HG02642 (cell line): ENCODE results near the gene NCOR1.
"Not testable (repeated sequence)": the region's sequence is repeated elsewhere in the genome, so short reads cannot be mapped to it uniquely, and the experiment has no call there.

Experiments
- ATAC-seq: cut with Tn5 transposase; IDR thresholded peaks from one replicate; pipeline ENCODE4 v1.9.1; 2021; ENCODE audit warnings: mild to moderate bottlenecking; ENCODE audit not compliant: unreplicated experiment, poor library complexity

Gene NCOR1

DNA sequence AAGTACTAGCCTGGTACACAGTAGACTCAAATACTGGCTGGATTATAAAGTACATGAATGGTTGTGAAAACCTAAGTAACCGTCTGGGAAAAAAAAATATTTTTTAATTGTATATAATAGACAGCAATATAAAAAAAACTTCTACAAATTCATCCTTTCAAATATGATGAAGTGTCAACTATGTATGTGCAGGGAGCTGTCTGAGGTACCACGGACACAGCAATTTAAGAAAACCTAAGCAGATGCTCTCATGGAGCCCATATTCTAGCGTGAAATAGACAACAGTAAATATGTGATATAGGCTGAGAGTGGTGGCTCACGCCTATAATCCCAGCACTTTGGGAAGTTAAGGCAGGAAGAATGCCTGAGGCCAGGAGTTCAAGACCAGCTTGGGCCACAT is 111.1 kb downstream of the NCOR1 start:
- no peak for ATAC-seq

DNA sequence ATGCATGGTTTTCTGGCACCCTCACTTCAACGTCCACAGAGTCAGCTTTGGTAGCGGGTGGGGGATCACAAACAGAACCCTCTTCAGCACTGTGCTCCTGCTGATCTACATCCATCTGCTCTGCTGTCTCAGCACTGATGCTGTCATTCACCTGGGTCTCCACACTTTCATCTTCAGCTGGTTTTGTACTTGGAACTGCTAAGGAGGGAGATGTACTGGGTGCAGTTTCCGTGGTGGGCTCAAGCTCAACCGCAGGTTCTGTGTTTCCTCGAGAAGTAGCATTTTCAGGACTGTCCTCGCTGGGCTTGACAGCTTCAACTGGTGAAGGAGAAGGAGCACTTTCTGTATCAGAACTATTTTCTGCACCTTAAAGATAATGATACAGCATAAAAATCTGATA is 113.9 kb downstream of the NCOR1 start:
- ATAC-seq, result no peak

DNA sequence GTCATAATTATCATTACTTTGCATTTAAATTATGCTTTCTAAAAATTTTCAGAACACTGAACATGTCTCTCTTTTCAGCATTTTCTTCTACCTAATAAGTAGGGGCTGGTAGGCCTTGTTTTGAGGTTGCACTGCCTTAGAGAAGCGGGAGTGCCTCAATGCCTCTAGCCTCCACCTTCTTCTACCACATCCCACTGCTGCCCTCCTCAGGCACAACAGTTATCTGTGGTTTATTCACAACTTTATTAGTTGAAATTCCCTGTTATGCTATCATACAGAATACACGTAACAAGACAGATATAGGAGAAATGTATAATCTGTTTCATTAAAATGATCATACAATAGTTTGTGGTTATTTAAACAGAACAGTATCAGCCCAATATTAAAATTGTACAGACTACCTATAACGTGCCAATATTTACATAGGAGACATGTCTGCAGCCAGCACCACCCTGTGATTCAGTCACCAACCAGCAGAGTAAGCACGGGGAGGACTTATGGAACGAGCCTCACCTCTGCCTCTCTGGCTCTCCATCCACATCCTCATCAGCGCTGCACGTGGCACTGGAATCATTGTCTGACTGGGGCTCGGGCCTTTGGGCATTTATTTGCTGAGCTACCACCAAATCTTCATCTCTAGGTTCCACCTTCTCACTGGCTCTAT is 114.5 kb downstream of the NCOR1 start:
- no peak for ATAC-seq

DNA sequence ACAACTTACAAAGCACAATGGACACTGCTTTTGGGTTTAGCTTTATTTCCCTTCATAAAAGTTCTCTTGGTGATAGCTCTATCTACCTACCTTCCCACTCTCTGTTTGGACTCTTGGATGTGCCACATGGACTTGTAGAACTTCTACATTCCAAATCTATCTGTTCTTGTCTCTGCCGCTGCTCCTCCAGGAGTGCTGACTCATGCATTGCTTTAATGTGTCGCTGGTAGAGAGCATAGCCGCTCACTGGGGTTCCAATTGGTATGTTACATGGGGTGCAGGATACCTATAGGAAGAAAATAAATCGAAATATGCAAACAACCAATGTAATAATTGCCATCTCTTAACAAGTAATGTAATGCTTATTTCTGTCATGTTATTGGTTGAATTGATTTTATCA is 123.6 kb downstream of the NCOR1 start:
- no peak for ATAC-seq

DNA sequence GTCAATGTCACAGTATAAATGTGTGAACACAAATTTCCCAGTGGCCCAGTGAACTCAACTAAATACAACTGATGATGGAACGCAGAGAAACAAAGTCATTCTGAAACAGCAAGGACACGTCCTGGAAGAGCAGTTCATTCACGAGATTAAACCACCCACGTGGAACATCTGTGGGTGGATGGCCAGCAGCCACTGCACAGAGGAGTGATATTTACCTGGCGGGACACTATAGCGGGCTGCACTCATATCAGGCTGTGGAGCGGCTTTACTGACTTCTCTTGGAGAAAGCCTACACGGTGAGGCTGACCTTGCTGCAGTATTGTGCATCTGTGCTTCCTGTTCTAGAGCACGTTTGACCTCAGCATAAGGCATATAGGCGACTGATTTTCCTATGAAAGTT is 128.4 kb downstream of the NCOR1 start:
- ATAC-seq, result no peak

DNA sequence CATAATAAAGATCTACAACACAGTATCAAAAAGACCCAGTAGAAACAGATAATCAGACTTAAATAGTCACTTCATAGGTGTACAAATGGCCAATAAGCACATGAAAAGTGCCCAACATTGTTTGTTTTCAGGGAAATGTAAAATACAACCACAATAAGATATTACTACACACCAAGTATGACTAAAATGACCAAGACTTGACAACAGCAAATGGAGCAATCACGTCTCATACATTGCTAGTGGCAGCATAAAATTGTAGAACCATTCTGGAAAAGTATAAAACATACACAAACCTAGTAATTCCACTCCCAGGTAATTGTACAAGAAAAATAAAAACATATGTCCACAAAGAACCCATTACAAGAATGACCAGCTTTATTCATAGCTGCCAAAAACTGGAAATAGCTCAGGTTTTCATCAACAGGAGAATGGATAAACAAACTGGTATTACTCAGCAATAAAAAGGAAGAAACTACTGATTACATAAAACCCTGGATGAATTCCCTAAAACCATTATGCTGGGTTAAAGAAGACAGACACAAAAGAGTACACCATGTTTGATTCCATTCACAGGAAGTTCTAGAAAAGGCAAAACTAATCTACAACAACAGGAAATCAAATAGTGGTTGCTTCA is 130.2 kb downstream of the NCOR1 start:
- ATAC-seq, result no peak

DNA sequence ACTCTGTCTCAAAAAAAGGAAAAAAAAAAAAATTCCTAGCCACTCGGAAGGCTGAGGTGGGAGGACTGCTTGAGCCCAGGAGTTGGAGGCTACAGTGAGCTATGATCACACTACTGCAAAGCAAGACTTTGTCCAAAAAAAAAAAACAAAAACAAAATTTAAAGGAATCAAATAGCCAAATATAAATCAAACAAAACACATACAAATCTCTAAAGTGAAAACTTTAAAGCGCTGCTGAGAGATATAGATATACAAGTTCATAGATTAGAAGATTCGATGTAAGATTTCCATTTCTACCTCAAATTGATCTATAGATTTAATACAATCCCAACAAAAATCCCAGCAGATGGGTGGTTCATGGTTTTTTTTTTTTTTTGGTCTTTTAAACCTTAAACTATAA is 132.1 kb downstream of the NCOR1 start:
- no peak for ATAC-seq

DNA sequence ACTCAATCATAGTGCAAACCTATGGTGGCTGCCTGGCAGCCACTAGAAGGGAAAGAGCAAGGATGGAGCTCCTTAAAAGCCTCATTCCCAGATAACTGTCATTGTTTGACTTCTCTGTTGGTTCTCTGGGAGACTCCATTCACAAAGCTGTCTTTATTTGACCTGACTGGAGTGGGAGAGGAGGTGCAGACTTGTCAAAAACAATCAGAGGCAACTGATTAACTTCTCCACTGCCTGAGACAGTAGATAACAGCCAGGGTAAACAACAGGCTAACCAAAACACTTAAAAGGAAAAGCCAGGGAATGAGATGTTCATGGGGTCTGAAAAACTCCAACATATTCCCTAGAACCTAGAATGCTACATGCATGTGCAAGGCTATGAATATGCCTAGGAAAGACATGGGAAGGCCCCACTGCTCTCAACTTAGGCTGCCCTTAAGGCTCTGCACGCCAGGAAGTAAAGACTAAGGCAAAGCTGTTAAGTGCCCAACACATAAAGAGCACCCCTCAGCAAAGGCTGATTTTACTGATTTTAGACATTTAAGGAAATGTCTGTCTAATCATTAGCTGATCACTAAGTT is 133.7 kb downstream of the NCOR1 start:
- ATAC-seq, result no peak

DNA sequence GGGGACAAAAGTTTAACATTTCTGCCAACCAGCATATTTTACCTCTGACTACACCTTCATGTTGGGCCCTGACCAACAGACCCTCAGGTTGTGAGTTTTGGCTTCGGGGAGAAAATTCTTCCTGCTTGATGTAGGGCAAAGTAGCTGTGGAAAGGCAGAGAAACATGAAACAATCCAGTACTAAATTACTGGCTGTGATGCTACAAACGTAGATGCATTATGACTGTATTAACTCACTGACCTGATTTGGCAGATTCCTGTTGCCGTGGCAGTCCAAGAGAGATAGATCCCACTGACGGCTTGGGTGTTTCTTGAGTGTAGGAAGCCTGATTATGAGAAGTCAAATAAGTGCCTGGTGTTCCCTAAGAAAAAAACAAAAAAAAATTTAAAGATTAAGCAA is 135.0 kb downstream of the NCOR1 start:
- no peak for ATAC-seq

DNA sequence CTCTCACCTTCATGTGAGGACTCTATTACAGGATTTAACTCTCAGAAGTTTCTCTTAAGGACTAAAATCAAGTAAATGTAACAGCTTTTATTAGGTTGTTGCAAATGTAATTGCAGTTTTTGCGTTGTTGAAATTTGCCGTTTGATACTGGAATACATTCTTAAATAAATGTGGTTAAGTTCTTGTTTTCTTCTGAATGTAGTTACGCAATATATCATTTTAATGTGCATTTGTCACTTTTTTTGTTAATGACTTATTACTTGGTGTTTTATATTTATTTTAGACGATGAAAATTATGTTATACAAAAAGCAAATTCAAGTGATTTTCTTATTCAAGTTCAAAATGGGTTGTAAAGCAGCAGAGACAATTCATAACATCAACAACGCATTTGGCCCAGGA is 139.4 kb downstream of the NCOR1 start:
- ATAC-seq, result no peak

DNA sequence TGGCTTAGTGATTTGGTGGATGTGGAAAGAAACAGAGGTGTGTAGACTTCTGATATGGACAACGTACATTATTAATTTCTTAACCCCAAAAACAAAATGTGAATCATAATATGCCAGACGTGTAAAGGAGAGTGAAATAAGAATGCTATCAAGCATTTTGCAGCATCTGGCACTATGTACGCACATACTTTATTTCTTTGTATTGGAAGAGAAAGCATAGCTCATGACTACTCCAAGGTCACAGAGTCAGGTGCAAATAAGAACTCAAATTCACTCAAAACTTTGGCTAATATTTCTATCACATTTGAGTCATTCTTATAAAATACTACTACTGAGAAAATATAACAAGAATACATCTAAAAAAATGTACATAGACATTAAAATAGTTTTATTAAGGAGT is 140.9 kb downstream of the NCOR1 start:
- ATAC-seq, result no peak

DNA sequence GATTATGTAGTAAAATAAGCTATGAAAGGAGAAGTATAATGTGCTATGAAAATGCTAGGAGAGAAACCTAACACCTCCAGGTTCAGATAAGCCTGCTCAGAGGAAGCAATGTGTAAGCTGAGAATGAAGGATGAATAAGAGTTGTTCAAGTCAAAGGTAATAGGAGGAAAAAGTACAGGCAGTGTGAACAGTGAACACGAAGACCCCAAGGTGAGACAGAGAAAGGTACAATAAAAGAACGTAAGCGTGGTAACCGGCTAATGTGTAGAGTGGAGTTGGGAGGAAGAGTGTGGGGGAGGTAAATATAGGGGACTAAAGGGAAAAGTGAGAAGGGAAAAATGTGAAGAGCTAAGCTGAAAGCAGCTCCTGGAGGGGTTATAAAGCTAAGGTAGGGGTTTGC is 141.5 kb downstream of the NCOR1 start:
- ATAC-seq, result no peak

DNA sequence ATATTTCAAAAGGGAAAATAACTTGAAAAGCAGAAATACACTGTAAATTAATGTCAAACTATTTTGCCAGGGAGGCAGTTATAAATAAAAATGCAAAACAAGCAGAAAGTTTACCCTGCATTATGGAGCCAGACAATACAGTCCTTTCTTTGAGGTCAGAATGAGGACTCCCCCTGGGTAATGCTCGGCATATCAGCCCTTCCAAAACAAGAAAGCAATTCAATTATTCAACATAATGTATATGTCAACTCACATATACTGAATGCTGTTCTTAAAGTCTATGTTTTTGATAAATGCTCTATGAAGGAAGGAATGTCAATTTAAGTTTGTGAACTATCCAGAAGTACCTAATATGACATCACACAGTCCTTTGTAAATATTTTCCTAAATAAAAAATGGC is 143.3 kb downstream of the NCOR1 start:
- ATAC-seq, result no peak

DNA sequence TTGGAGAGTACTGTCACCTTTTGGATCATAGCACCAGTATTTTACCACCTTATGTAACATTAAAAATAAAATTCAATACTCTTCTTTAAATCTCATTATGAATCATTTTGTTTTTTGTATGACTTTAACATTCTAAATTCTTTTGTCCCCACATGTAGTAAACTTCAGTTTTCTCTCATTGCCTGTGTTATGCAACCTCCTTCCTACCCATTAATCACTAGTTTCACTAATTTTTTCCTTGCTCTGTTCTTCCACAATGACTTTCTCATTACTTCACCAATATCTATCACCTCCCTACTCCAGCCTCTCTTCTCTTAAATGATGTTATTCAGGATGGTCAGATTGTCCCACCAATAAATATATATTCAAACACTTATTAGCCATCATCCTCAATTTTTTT is 147.0 kb downstream of the NCOR1 start:
- no peak for ATAC-seq

DNA sequence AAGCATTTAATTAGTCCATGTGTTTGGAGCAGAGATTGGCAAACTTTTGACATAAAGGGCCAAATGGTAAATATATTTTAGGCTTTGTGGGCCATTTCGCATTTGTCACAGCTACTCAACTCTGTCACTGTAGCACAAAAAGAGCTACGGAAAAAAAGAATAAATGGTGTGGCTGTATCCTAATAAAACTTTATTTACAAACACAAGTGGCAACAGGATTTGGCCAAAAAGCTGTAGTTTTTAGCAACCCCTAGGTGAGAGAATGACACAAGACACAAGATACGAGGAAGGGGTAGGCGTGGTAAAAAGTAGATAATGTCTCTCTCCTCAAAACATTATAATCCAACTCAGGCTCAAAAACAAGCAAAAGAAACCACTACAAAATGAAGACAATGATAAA is 149.2 kb downstream of the NCOR1 start:
- ATAC-seq, result no peak

DNA sequence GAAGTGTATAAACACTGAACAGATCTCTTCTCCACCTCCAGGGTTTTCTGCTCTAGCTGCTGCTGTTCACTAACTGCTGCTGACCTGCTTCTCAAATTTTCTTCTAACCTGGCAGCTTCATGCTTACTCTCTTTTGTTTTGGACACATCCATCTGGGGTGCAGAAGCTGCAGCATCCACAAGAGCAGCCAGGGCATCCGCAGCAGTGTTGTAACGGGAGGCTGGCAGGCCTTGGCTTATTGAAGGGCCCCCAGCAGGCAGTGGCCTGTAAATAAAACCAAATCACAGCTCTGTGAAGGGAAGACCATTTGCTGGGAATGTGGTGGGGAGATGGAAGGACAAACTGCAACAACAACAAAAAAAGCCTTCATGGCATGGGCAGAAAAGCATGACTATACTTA is 153.7 kb downstream of the NCOR1 start:
- ATAC-seq, result no peak

DNA sequence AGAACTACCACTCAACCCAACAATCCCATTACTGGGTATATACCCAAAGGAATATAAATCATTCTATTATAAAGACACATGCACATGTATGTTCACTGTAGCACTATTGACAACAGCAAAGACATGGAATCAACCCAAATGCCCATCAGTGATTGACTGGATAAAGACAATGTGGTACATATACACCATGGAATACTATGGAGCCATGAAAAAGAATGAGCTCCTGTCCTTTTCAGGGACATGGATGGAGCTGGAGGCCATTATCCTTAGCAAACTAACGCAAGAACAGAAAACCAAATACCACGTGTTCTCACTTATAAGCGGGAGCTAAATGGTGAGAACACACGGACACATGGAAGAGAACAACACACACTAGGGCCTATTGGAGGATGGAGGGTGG is 160.2 kb downstream of the NCOR1 start:
- ATAC-seq, result not testable (repeated sequence)

DNA sequence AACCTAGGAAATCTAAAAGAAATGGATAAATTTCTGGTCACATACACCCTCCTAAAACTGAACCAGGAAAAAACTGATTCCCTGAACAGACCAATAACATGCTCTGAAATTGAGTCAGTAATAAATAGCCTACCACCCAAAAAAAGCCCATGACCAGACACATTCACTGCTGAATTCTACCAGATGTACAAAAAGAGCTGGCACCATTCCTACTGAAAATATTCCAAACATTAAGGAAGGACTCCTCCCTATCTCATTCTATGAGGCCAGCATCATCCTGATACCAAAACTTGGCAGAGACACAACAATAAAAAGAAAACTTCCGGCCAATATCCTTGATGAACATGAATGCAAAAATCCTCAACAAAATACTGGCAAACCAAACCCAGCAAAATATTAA is 162.8 kb downstream of the NCOR1 start:
- ATAC-seq, result no peak

DNA sequence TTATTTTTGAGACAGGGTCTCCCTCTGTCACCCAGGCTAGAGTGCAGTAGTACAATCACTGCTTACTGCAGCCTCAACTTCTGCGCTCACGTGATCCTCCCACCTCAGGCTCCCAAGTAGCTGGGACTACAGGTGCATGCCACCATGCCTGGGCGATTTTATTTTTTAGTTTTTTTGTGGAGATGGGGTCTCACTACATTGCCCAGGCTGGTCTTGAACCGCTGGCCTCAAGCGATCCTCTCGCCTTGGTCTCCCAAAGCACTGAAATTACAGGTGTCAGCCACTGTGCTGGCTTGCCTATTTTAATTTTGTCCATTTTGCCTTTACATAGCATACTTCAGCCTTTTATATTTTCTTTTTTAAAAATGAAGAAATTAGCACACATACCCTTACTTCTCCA is 164.5 kb downstream of the NCOR1 start:
- ATAC-seq, result no peak

DNA sequence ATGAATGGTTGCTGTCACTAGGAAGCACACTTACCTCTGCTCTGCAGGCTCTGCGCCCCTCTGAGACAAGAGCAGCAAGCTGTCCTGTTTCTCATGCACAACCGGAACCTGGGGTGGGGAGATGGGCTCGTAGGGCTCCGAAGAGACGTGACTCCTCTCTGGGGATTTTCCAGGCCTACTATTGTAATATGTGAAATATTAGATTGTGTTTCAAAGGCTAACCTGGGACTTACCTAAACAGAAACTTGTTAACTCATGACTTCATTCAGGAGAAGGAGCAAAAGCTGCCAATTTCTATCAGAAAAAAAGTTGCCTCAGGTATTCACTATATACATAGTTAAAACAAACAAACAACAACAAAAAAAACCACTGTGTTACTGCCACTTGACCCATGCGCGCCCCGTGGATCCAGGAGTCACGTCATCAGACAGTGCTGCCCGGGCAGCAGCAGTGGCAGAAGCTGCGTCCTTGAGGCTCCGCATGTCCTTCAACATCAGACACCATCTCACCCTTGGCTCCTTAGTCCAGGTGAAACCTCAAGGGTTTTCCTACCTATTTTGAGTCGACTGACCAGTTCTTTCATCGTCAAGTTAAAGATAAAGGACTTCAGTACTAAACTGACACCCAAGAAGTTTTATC is 166.4 kb downstream of the NCOR1 start:
- ATAC-seq, result no peak

DNA sequence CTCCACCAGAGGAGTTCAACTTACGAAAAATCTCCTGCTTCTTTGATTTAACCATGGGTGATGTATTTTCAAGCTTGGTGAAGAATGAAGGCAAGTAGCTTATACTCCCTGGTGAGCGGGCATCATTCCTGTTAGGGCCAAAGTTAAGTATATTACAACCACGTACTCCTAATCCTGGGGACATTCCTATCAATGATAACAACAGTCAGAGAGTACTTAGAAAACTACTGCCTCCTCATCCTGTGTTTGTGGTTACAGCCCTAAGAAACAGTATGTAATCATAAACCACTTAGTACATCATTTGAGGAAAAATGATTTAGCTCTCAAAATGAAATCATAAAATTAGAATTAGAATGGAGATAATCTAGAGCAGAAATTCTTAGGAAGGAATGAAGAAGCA is 168.4 kb downstream of the NCOR1 start:
- no peak for ATAC-seq

DNA sequence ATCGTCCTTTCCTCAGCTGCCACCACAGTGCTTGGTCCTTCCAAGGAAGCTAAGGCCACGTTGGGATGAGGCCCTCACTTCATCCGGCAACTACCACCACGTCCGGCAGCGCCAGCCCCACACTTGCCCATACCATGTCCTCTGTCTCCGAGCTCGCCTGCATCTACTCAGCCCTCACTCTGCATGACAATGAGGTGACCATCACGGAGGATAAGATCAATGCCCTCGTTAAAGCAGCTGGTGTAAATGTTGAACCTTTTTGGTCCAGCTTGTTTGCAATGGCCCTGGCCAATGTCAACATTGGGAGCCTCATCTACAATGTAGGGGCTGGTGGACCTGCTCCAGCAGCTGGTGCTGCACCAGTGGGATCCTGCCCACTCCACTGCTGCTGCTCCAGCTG is 170.8 kb downstream of the NCOR1 start:
- no peak for ATAC-seq
